H1 (cell line): ENCODE measurements around the gene SLC38A8. TPM values are rescaled to one million over a fixed set of nuclear protein-coding genes. Genes with fewer than 3 reads are reported as not detected.

ENCODE experiments used
- CBX5 ChIP-seq: fragments of 300-800, 300-1000 bp; sonication (generic); IDR thresholded peaks from 2 replicates; pipeline ENCODE4 v1.7.1; 2016; ENCODE audit warnings: antibody characterized with exemption, low read length, low read depth
- CHD1 ChIP-seq: IDR thresholded peaks from 2 replicates; pipeline ENCODE4 v1.6.1; 2012; ENCODE audit warnings: low read depth, low read length, improper control_type of control experiment
- GABPA ChIP-seq: IDR thresholded peaks from 2 replicates; pipeline ENCODE4 v1.6.1; 2011; ENCODE audit warnings: mild to moderate bottlenecking, low read length, moderate library complexity, borderline replicate concordance; ENCODE audit not compliant: insufficient read depth
- GTF2F1 ChIP-seq: IDR thresholded peaks from 2 replicates; pipeline ENCODE4 v1.6.1; 2012; ENCODE audit warnings: low read depth, low read length, improper control_type of control experiment, borderline replicate concordance
- RNF2 ChIP-seq: fragments of 200-900, 300-1000 bp; sonication (generic); IDR thresholded peaks from 2 replicates; pipeline ENCODE4 v1.7.1; 2016; ENCODE audit warnings: borderline replicate concordance, low read depth, mild to moderate bottlenecking, antibody characterized with exemption, low read length; ENCODE audit not compliant: poor library complexity, severe bottlenecking; ENCODE audit errors: missing control alignments
- polyA plus RNA-seq, 7 experiments: library from polyadenylated mRNA; depleted of rRNA in 3 of 7; stranded (reverse) in 5 of 7; unstranded in 2 of 7; fragments of >200 nt in 5 of 7; fragments of 200-250 nt in 2 of 7; gene quantifications; 1 replicate in 5 of 7; 2 replicates in 1 of 7; 4 replicates in 1 of 7; pipeline versions ENCODE4 v1.2.1 to v1.2.3, GENCODE V29; 2011 to 2013; ENCODE audit warnings: missing spikeins in 2 of 7, mixed read lengths in 2 of 7
- total RNA-seq: library from RNA; stranded (reverse); fragmentation: NEBNext Ultra II Directional; extraction: Animal tissue kit (Norgen Biotek cat#: 25700); gene quantifications from 2 replicates; pipeline ENCODE4 v1.2.1, GENCODE V29; 2021
- TF ChIP-seq, protein P1 (sequence below), 3 experiments: IDR thresholded peaks; 1 replicate in 2 of 3; 2 replicates in 1 of 3; pipeline versions ENCODE4 v1.5.1 to v1.6.1; 2011; ENCODE audit warnings: low read length in 3 of 3, mild to moderate bottlenecking in 3 of 3, inconsistent platforms in 2 of 3, low read depth in 1 of 3, moderate library complexity in 1 of 3; ENCODE audit not compliant: insufficient read depth in 1 of 3; ENCODE audit errors: control extremely low read depth in 1 of 3

The SLC38A8 gene
- total and polyA plus RNA-seq, 2 of the 8 experiments (the other 6 are each of a cell fraction or from before 2014, with no cell fraction given): 0.08 TPM; not detected in 1

DNA sequence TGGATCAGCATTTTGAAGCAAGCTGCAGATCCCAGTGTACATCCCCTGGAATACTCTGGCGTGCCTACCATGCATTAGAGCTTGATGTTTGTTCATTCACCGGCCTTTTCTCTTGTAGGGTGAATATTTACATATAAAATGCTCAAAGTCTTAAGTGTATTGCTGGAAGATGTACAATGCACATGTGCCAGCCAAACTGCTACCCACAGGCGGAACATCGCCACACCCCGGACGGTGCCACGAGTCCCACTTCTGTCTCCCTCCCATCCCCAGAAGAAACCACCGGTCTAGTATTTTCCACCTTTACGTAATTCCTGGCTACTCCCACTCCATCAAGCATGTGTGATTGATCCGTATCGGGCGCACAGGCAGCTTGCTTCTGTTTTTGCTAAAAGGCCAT lies 4.1 kb downstream of the SLC38A8 start (continued):
- TF ChIP-seq RNF2 (no peak), GABPA (no peak), CBX5 (no peak), CHD1 (no peak), GTF2F1 (no peak)
- TF ChIP-seq, protein P1, sequence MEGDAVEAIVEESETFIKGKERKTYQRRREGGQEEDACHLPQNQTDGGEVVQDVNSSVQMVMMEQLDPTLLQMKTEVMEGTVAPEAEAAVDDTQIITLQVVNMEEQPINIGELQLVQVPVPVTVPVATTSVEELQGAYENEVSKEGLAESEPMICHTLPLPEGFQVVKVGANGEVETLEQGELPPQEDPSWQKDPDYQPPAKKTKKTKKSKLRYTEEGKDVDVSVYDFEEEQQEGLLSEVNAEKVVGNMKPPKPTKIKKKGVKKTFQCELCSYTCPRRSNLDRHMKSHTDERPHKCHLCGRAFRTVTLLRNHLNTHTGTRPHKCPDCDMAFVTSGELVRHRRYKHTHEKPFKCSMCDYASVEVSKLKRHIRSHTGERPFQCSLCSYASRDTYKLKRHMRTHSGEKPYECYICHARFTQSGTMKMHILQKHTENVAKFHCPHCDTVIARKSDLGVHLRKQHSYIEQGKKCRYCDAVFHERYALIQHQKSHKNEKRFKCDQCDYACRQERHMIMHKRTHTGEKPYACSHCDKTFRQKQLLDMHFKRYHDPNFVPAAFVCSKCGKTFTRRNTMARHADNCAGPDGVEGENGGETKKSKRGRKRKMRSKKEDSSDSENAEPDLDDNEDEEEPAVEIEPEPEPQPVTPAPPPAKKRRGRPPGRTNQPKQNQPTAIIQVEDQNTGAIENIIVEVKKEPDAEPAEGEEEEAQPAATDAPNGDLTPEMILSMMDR (IDR thresholded peaks at IDR 0.05; ENCODE audit: control extremely low read depth in 1 of 3, insufficient read depth in 1 of 3, low read depth in 1 of 3, low read length in 3 of 3): no peak
- TF ChIP-seq, all 59 proteins: peak for 0
